IPS-18a (cell line): ENCODE measurements around the gene SH3GLB1.

Experiments used
- H3K27ac ChIP-seq: one replicate; pipeline ENCODE4 v1.5.1; 2013; ENCODE audit warnings: low read length
- H3K27me3 ChIP-seq: one replicate; pipeline ENCODE4 v1.6.1; 2013; ENCODE audit warnings: mild to moderate bottlenecking, low read length; ENCODE audit not compliant: control insufficient read depth, insufficient read depth
- H3K36me3 ChIP-seq: one replicate; pipeline ENCODE4 v1.6.1; 2013; ENCODE audit warnings: low read depth, low read length; ENCODE audit not compliant: control insufficient read depth
- H3K4me1 ChIP-seq: one replicate; pipeline ENCODE4 v1.6.1; 2013; ENCODE audit warnings: low read depth, low read length; ENCODE audit not compliant: control insufficient read depth
- H3K4me3 ChIP-seq: one replicate; pipeline ENCODE4 v1.5.1; 2013; ENCODE audit warnings: low read length
- H3K9ac ChIP-seq: one replicate; pipeline ENCODE4 v1.6.1; 2013; ENCODE audit warnings: mild to moderate bottlenecking, low read length, moderate library complexity
- H3K9me3 ChIP-seq: one replicate; pipeline ENCODE4 v1.6.1; 2013; ENCODE audit warnings: low read depth, low read length; ENCODE audit not compliant: control insufficient read depth

SH3GLB1 gene

GRCh38 chr1:86776108-86776507 lies 71.7 kb downstream of the SH3GLB1 start:
- H3K4me3 ChIP-seq = no peak overlapping the region
- no peaks in the 10 kb centered on the region for H3K27me3 ChIP-seq
- no peaks in the 10 kb centered on the region for H3K36me3 ChIP-seq
- H3K9ac ChIP-seq = no peak overlapping the region
- no peaks in the 10 kb centered on the region for H3K9me3 ChIP-seq
- peaks cover 10% of the 10 kb centered on the region for H3K4me1 ChIP-seq
- H3K27ac ChIP-seq = no peak overlapping the region

DNA sequence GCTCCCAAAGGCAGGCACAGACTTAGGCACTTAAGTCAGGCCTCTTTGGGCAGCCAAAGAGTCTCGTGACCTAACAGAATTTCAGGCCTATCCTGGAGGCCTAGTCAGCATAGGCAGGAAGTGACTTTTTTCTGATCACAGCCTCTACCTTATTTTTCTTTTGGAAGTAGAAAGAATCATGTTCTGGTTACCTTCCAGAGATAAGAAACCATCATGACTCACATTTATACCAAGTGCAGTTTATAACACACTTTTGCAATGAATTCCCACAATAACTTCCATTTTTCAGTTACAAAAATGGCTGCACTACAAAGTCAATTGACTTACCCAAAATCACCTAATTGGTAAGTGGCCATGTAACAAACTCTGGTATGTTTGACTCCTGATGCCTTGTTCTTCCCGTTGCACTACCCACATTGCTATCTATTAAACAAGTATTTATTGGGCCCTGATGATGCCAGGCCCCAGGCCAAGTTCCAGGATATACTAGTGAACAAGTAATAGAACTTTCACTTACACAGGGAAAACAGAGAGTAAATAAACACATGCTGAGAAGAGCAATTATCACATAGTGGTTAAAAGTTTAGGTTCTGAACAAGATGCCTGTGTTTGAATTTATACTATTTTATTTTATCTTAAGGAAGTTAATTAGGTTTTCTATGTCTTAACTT lies 74.3 kb downstream of the SH3GLB1 start:
- peaks cover 10% of the 10 kb centered on the region for H3K4me1 ChIP-seq
- H3K9me3 ChIP-seq = no peaks in the 10 kb centered on the region
- H3K9ac ChIP-seq = no peak overlapping the region
- H3K27me3 ChIP-seq = no peaks in the 10 kb centered on the region
- H3K36me3 ChIP-seq = no peaks in the 10 kb centered on the region
- H3K27ac ChIP-seq = no peak overlapping the region
- H3K4me3 ChIP-seq = no peak overlapping the region

DNA sequence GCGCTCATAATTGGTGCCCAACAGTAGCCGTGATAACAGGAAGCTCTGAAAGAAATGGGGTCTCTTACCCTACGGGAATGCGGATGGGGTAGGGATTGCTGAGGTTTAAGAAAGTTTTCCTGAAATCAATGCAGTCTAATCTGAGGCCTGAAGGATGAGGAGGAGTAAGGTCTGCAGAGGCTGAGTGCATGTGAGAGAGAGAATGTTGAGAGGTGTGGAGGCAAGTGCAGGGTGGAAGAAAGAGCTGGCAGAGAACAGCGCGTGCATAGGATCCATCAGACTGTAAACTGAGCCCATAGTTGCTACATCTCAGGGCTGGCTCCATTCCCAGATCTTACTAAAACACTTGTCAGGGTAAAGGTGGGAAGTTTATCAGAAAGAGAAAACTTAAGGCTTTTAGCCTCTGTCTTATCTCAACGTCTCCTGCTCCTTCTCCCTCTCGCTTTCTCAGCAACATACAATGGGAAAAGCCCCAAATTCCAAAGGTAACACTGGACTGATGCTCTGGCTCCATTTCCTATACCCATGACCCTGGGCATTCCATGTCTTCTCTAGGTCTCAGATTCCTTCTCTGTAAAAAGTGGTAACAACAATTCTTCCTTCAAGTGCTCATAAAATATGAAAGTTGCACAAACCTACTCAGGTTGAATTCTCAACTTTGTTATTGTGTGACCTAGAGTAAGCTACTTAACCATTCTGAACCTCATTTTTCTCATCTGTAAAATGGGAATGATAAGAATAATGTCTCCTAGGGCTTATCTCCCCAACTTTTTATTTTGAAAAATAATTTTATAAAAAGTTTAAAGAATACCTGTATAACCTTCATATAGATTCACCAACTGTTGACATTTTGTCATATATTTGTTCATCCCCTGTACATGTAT lies 75.2 kb downstream of the SH3GLB1 start:
- Histone ChIP-seq H3K27me3 (no peaks in the 10 kb centered on the region), H3K4me1 (peaks cover 4% of the 10 kb centered on the region), H3K27ac (no peak overlapping the region), H3K9me3 (no peaks in the 10 kb centered on the region), H3K36me3 (no peaks in the 10 kb centered on the region), H3K9ac (no peak overlapping the region), H3K4me3 (no peak overlapping the region)

DNA sequence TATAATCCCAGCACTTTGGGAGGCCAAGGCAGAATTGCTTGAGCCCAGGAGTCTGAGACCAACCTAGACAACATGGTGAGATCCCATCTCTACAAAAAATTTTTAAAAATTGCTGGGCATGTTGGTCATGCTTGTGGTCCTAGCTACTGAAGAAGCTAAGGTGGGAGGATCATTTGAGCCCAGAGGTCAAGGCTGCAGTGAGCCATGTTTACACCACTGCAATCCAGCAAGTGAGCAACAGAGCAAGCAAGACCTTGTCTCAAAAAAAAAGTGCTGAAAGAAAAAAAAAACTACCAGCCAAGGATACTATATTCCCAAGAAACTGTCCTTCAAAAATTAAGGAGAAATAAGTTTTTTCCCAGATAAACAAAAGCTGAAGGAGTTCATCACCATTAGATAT lies 78.1 kb downstream of the SH3GLB1 start:
- H3K4me1 ChIP-seq = no peaks in the 10 kb centered on the region
- no peaks in the 10 kb centered on the region for H3K27me3 ChIP-seq
- H3K27ac ChIP-seq = no peak overlapping the region
- H3K4me3 ChIP-seq = no peak overlapping the region
- no peak overlapping the region for H3K9ac ChIP-seq
- no peaks in the 10 kb centered on the region for H3K36me3 ChIP-seq
- H3K9me3 ChIP-seq = no peaks in the 10 kb centered on the region

DNA sequence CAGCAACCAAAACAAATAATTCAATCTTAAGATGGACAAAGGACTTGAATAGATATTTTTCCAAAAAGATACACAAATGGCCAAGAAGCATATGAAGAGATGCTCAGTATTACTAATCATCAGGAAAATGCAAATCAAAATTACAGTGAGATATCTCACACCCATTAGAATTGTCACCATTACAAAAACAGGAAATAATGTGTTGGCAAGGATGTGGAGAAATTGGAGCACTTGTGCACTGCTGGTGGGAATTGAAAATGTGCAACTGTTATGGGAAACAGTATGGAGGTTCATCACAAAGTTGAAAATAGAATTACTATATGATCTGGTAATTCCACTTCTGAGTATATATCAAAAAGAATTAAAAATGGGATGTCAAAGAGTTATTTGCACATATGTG lies 83.2 kb downstream of the SH3GLB1 start:
- H3K9me3 ChIP-seq = no peaks in the 10 kb centered on the region

GRCh38 chr1:86788300-86789206 lies 84.2 kb downstream of the SH3GLB1 start:
- Histone ChIP-seq H3K4me3 (no peak overlapping the region), H3K27ac (no peak overlapping the region), H3K9me3 (no peaks in the 10 kb centered on the region), H3K9ac (no peak overlapping the region), H3K4me1 (no peaks in the 10 kb centered on the region), H3K27me3 (no peaks in the 10 kb centered on the region), H3K36me3 (no peaks in the 10 kb centered on the region)

More for the DNA sequence above, 83.2 kb downstream of the SH3GLB1 start:
- no peak overlapping the region for H3K27ac ChIP-seq
- no peaks in the 10 kb centered on the region for H3K27me3 ChIP-seq
- no peak overlapping the region for H3K4me3 ChIP-seq
- no peaks in the 10 kb centered on the region for H3K36me3 ChIP-seq
- H3K4me1 ChIP-seq = no peaks in the 10 kb centered on the region
- H3K9ac ChIP-seq = no peak overlapping the region

- Histone ChIP-seq H3K4me3 (no peak overlapping the region), H3K36me3 (no peaks in the 10 kb centered on the region), H3K9me3 (no peaks in the 10 kb centered on the region), H3K9ac (no peak overlapping the region), H3K27ac (no peak overlapping the region), H3K27me3 (no peaks in the 10 kb centered on the region), H3K4me1 (no peaks in the 10 kb centered on the region)
Observed at GRCh38 chr1:86795316-86795715, 90.9 kb downstream of the SH3GLB1 start.
